Gastrocnemius medialis (tissue), 4 donors: Measurements from ENCODE around the gene ZNF221. TPM values are rescaled to one million over a fixed set of nuclear protein-coding genes. Genes with fewer than 3 reads are reported as not detected.
A peak's percentile ranks its signal among the peaks of the same experiment; 100 is the strongest.

ENCODE experiments used
- ATAC-seq, 2 donors: fragments of 150-250 bp; one replicate each; pipeline ENCODE4 v1.9.1; 2016
- DNase-seq, 2 donors: peaks; one replicate each; pipeline ENCODE4 v3.0.0-alpha.2; 2019
- H3K27ac ChIP-seq, 4 donors: fragments of 200-600 bp; sonication (generic); 1 replicate in 1 of 4; 2 replicates in 3 of 4; pipeline ENCODE4 v1.5.1; 2016 to 2018; ENCODE audit warnings: mild to moderate bottlenecking in 2 of 4, moderate library complexity in 1 of 4
- H3K27me3 ChIP-seq, 3 donors: fragments of 200-600 bp; sonication (generic) in 2 of 3; 1 replicate in 1 of 3; 2 replicates in 2 of 3; pipeline versions ENCODE4 v1.5.1 to v1.6.0; 2016 to 2019; ENCODE audit warnings: mild to moderate bottlenecking in 1 of 3, moderate library complexity in 1 of 3
- H3K36me3 ChIP-seq, 2 donors: fragments of 200-600 bp; sonication (generic) in 1 of 2; one replicate each; pipeline ENCODE4 v1.5.1; 2017 to 2018
- H3K4me1 ChIP-seq, 2 donors: fragments of 200-600 bp; sonication (generic) in 1 of 2; one replicate each; pipeline ENCODE4 v1.5.1; 2016 to 2017; ENCODE audit warnings: mild to moderate bottlenecking in 2 of 2
- H3K4me3 ChIP-seq, 4 donors: fragments of 200-600 bp; sonication (generic) in 3 of 4; 1 replicate in 1 of 4; 2 replicates in 3 of 4; pipeline ENCODE4 v1.5.1; 2016 to 2019; ENCODE audit warnings: mild to moderate bottlenecking in 2 of 4
- H3K9me3 ChIP-seq, 3 donors: fragments of 200-600 bp; sonication (generic) in 2 of 3; 1 replicate in 1 of 3; 2 replicates in 2 of 3; pipeline ENCODE4 v1.5.1; 2016 to 2019
- POLR2A ChIP-seq, 2 donors: fragments of 450-650 bp; IDR thresholded peaks; one replicate each; pipeline ENCODE4 v1.6.1; 2017; ENCODE audit warnings: antibody characterized with exemption in 2 of 2, mild to moderate bottlenecking in 2 of 2, moderate library complexity in 2 of 2
- in situ Hi-C, 4 donors: fragments of 200-750 bp; cut with MboI; loops; one replicate each; pipeline versions ENCODE4 v1.15.0 to v1.8.0; 2017; ENCODE audit warnings: low sequenced_read_pairs in 4 of 4
- intact Hi-C: fragments of 100-400 bp; cut with DNase I; formaldehyde crosslinking; loops from one replicate; pipeline ENCODE4 v1.15.1; 2023; ENCODE audit warnings: low total_unique reads
- total RNA-seq, 4 donors: library from RNA; depleted of rRNA; stranded (reverse); fragments of >200 nt; gene quantifications; one replicate each; pipeline versions ENCODE4 v1.1.0 to v1.2.3, GENCODE V29; 2016
- TF ChIP-seq, protein P1 (sequence below), 5 experiments: fragments of 450-650 bp in 3 of 5; fragments of 200-600 bp in 2 of 5; sonication (generic) in 2 of 5; IDR thresholded peaks in 4 of 5; conservative IDR thresholded peaks in 1 of 5; 1 replicate in 4 of 5; 2 replicates in 1 of 5; pipeline ENCODE4 v1.5.1; 2016 to 2019; ENCODE audit warnings: antibody characterized with exemption in 5 of 5, mild to moderate bottlenecking in 3 of 5, moderate library complexity in 3 of 5

The ZNF221 gene
- total RNA-seq, 4 donors from 2014 or later: 0.76 to 15.3 (median 0.96) TPM

DNA sequence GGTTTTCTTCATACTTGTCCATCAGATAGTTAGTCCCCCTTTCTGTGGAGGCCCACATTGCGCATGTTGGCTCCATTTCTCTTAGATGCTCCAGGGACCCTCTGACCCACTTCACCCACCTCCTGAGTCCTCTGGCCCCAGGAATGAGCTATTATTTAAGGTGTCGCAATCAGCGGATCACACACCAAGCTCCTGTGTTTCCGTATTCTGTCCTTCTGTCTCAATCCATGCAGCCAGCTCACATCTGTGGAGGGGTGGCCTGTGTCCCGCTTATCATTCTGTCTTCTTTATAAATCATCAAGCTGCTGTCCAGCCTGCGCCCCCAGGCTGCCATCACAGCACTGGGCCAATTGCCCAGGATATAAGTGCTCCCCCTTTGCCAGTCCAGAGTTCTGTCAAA, 56.4 kb downstream of the ZNF221 start:
- intact Hi-C loops (no loop called here), in situ Hi-C loops (loop anchor here in 2 of 4 donors (10.0 kb wide), 3 partner anchors 47 to 107 kb away; partner anchors contain the start of genes ZNF223 (in 1 of the 2), ZNF224 (in 1 of the 2) and ZNF225 (in 1 of the 2))
- Histone ChIP-seq H3K27ac (no peak overlapping the region), H3K27me3 (no peaks in the 10 kb centered on the region), H3K4me1 (peaks cover under 1 to 9% of the 10 kb centered on the region in 2 donors), H3K9me3 (peaks cover 4 to 41% (median 24%) of the 10 kb centered on the region in 3 donors), H3K36me3 (peaks cover 36 to 59% of the 10 kb centered on the region in 2 donors), H3K4me3 (no peak overlapping the region)
- no peak for DNase-seq
- TF ChIP-seq, protein P1, sequence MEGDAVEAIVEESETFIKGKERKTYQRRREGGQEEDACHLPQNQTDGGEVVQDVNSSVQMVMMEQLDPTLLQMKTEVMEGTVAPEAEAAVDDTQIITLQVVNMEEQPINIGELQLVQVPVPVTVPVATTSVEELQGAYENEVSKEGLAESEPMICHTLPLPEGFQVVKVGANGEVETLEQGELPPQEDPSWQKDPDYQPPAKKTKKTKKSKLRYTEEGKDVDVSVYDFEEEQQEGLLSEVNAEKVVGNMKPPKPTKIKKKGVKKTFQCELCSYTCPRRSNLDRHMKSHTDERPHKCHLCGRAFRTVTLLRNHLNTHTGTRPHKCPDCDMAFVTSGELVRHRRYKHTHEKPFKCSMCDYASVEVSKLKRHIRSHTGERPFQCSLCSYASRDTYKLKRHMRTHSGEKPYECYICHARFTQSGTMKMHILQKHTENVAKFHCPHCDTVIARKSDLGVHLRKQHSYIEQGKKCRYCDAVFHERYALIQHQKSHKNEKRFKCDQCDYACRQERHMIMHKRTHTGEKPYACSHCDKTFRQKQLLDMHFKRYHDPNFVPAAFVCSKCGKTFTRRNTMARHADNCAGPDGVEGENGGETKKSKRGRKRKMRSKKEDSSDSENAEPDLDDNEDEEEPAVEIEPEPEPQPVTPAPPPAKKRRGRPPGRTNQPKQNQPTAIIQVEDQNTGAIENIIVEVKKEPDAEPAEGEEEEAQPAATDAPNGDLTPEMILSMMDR (IDR thresholded peaks at IDR 0.05 in 4 of 5, conservative IDR thresholded peaks at IDR 0.05 in 1 of 5): no peak
- TF ChIP-seq POLR2A (IDR thresholded peaks at IDR 0.05): no peak
- ATAC-seq: no peak

DNA sequence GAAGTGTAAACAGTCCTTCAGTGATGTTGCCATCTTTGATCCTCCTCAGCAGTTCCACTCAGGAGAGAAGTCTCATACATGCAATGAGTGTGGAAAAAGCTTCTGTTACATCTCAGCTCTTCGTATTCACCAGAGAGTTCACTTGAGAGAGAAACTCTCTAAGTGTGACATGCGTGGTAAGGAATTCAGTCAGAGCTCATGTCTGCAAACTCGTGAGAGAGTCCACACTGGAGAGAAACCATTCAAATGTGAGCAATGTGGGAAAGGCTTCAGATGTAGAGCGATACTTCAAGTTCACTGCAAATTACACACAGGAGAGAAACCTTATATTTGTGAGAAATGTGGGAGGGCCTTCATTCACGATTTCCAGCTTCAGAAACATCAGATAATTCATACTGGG, 59.4 kb downstream of the ZNF221 start:
- Histone ChIP-seq H3K4me1 (no peaks in the 10 kb centered on the region), H3K27ac (no peak overlapping the region), H3K27me3 (no peaks in the 10 kb centered on the region), H3K4me3 (peak overlapping the region in 1 of 4 donors; percentile 51), H3K36me3 (peaks cover 38 to 61% of the 10 kb centered on the region in 2 donors), H3K9me3 (peaks cover 4 to 44% (median 24%) of the 10 kb centered on the region in 3 donors)
- TF ChIP-seq POLR2A (IDR thresholded peaks at IDR 0.05): no peak
- TF ChIP-seq, protein P1 (IDR thresholded peaks at IDR 0.05 in 4 of 5, conservative IDR thresholded peaks at IDR 0.05 in 1 of 5): no peak
- no peak for DNase-seq
- ATAC-seq: no peak
- in situ Hi-C loops (no loop called here), intact Hi-C loops (no loop called here)

Other genes with a start within 250 kb of the ZNF221 start
- gene IRGC, start 235.2 kb upstream of the ZNF221 start, total RNA-seq: not detected
- gene SMG9, start 196.3 kb upstream of the ZNF221 start, total RNA-seq: 1 to 10 TPM; 4.5 to 9.1 (median 7.1) TPM
- 1 to 10 TPM in 3 of 4 donors, not detected in 1; 1.1 to 4.1 (median 1.7) TPM for gene KCNN4, start 170.3 kb upstream of the ZNF221 start, total RNA-seq
- 1 to 10 TPM in 1 of 4 donors, under 1 TPM in 1, not detected in 2; 0.35 to 1.4 TPM for gene LYPD5, start 148.8 kb upstream of the ZNF221 start, total RNA-seq
- 1 to 10 TPM; 1.4 to 7.3 (median 2.1) TPM for gene ZNF283, start 123.9 kb upstream of the ZNF221 start, total RNA-seq
- gene ZNF404, start 67.3 kb upstream of the ZNF221 start, total RNA-seq: under 1 TPM; 0.29 to 0.87 (median 0.49) TPM
- gene ZNF45, start 15.9 kb upstream of the ZNF221 start, total RNA-seq: 1 to 10 TPM; 2.8 to 7.7 (median 4.0) TPM
- gene ZNF155, start 33.0 kb downstream of the ZNF221 start, total RNA-seq: 1 to 10 TPM in 3 of 4 donors, under 1 TPM in 1; 0.97 to 2.0 (median 1.6) TPM
- gene ZNF230, start 51.7 kb downstream of the ZNF221 start, total RNA-seq: 1 to 10 TPM in 2 of 4 donors, under 1 TPM in 1, not detected in 1; 0.78 to 4.5 (median 4.5) TPM
- 1 to 10 TPM in 3 of 4 donors, under 1 TPM in 1; 0.56 to 1.6 (median 1.1) TPM for gene ZNF222, start 74.2 kb downstream of the ZNF221 start, total RNA-seq
- 1 to 10 TPM in 1 of 4 donors, under 1 TPM in 2, not detected in 1; 0.56 to 3.0 (median 0.91) TPM for gene ZNF223, start 100.8 kb downstream of the ZNF221 start, total RNA-seq
- 1 to 10 TPM in 1 of 4 donors, under 1 TPM in 3; 0.38 to 1.3 (median 0.63) TPM for gene ZNF284, start 120.9 kb downstream of the ZNF221 start, total RNA-seq
- gene ZNF224, start 143.1 kb downstream of the ZNF221 start, total RNA-seq: 10 to 100 TPM in 1 of 4 donors, 1 to 10 TPM in 3; 4.9 to 14.1 (median 6.9) TPM
- 1 to 10 TPM in 3 of 4 donors, under 1 TPM in 1; 0.75 to 1.4 (median 1.1) TPM for gene ZNF225, start 162.2 kb downstream of the ZNF221 start, total RNA-seq
- 1 to 10 TPM; 2.2 to 3.5 (median 2.9) TPM for gene ZNF234, start 190.3 kb downstream of the ZNF221 start, total RNA-seq
- 1 to 10 TPM; 3.2 to 6.9 (median 3.8) TPM for gene ZNF226, start 213.9 kb downstream of the ZNF221 start, total RNA-seq